Activated naive CD4-positive, alpha-beta T cell treated with anti-CD3 and anti-CD28 coated beads, Interleukin-2, amount 50 U/mL, for 24 hours (primary cell): ENCODE measurements around the gene DMRTC2.

Experiments used
- H3K27ac Mint-ChIP-seq: one replicate; pipeline ENCODE4 v1.8.0; 2021; ENCODE audit warnings: mild to moderate bottlenecking, mixed read lengths
- H3K27me3 Mint-ChIP-seq: one replicate; pipeline ENCODE4 v1.8.0; 2021; ENCODE audit warnings: mixed read lengths
- H3K36me3 Mint-ChIP-seq: one replicate; pipeline ENCODE4 v1.8.0; 2021; ENCODE audit warnings: mixed read lengths
- H3K4me1 Mint-ChIP-seq: one replicate; pipeline ENCODE4 v1.8.0; 2021; ENCODE audit warnings: mixed read lengths
- H3K4me3 Mint-ChIP-seq: one replicate; pipeline ENCODE4 v1.8.0; 2021; ENCODE audit warnings: mild to moderate bottlenecking, mixed read lengths
- H3K9me3 Mint-ChIP-seq: one replicate; pipeline ENCODE4 v1.8.0; 2021; ENCODE audit warnings: mixed read lengths

Gene DMRTC2

GRCh38 chr19:41845001-41845050 is at the start of gene DMRTC2:
Gene DMRTC2, plus strand, starts transcription at chr19:41845042. Its CDS starts 2,387 bp downstream, at chr19:41847429.
- no peak within 1 kb of the TSS for H3K4me3 Mint-ChIP-seq
- H3K36me3 Mint-ChIP-seq: no peaks in the 10 kb centered on the region
- no peaks in the 10 kb centered on the region for H3K4me1 Mint-ChIP-seq
- H3K27ac Mint-ChIP-seq: no peak within 1 kb of the TSS
- H3K27me3 Mint-ChIP-seq: no peaks in the 10 kb centered on the region
- no peaks in the 10 kb centered on the region for H3K9me3 Mint-ChIP-seq

GRCh38 chr19:41796362-41796761 is 48.5 kb upstream of the DMRTC2 start, which contains the start of gene CEACAM3:
Gene CEACAM3, plus strand, starts transcription at chr19:41796587. Its CDS starts 91 bp downstream, at chr19:41796678.
- H3K27me3 Mint-ChIP-seq: peaks cover 19% of the 10 kb centered on the region
- no peak within 1 kb of the TSS for H3K4me3 Mint-ChIP-seq
- H3K27ac Mint-ChIP-seq: no peak within 1 kb of the TSS
- peaks cover 9% of the 10 kb centered on the region for H3K4me1 Mint-ChIP-seq
- H3K9me3 Mint-ChIP-seq: no peaks in the 10 kb centered on the region
- H3K36me3 Mint-ChIP-seq: no peaks in the 10 kb centered on the region

- Mint-ChIP-seq H3K27ac (no peak overlapping the region), H3K4me3 (no peak overlapping the region), H3K36me3 (no peaks in the 10 kb centered on the region), H3K27me3 (peaks cover 19% of the 10 kb centered on the region), H3K4me1 (peaks cover 9% of the 10 kb centered on the region), H3K9me3 (no peaks in the 10 kb centered on the region)
Observed at GRCh38 chr19:41796901-41797300, 47.9 kb upstream of the DMRTC2 start.

GRCh38 chr19:41799444-41800000 is 45.3 kb upstream of the DMRTC2 start:
- Mint-ChIP-seq H3K27ac (no peak overlapping the region), H3K4me1 (peaks cover 7% of the 10 kb centered on the region), H3K4me3 (no peak overlapping the region), H3K9me3 (no peaks in the 10 kb centered on the region), H3K27me3 (peaks cover 4% of the 10 kb centered on the region), H3K36me3 (no peaks in the 10 kb centered on the region)

- Mint-ChIP-seq H3K4me1 (peaks cover 3% of the 10 kb centered on the region), H3K9me3 (no peaks in the 10 kb centered on the region), H3K4me3 (no peak overlapping the region), H3K27ac (peak overlapping the region; percentile 43), H3K27me3 (no peaks in the 10 kb centered on the region), H3K36me3 (no peaks in the 10 kb centered on the region)
Observed at GRCh38 chr19:41801031-41801430, 43.8 kb upstream of the DMRTC2 start.

- Mint-ChIP-seq H3K27ac (no peak overlapping the region), H3K4me1 (peaks cover 3% of the 10 kb centered on the region), H3K27me3 (no peaks in the 10 kb centered on the region), H3K4me3 (no peak overlapping the region), H3K9me3 (no peaks in the 10 kb centered on the region), H3K36me3 (no peaks in the 10 kb centered on the region)
Observed at GRCh38 chr19:41801792-41802211, 43.0 kb upstream of the DMRTC2 start.

GRCh38 chr19:41802770-41803169 is 42.1 kb upstream of the DMRTC2 start:
- H3K4me1 Mint-ChIP-seq: peaks cover 3% of the 10 kb centered on the region
- H3K4me3 Mint-ChIP-seq: no peak overlapping the region
- no peaks in the 10 kb centered on the region for H3K9me3 Mint-ChIP-seq
- no peak overlapping the region for H3K27ac Mint-ChIP-seq
- no peaks in the 10 kb centered on the region for H3K27me3 Mint-ChIP-seq
- no peaks in the 10 kb centered on the region for H3K36me3 Mint-ChIP-seq

- H3K9me3 Mint-ChIP-seq: no peaks in the 10 kb centered on the region
- no peak overlapping the region for H3K4me3 Mint-ChIP-seq
- H3K27me3 Mint-ChIP-seq: no peaks in the 10 kb centered on the region
- H3K4me1 Mint-ChIP-seq: peaks cover 3% of the 10 kb centered on the region
- no peak overlapping the region for H3K27ac Mint-ChIP-seq
- no peaks in the 10 kb centered on the region for H3K36me3 Mint-ChIP-seq
Observed at GRCh38 chr19:41804336-41804735, 40.5 kb upstream of the DMRTC2 start.

- H3K4me3 Mint-ChIP-seq: no peak overlapping the region
- H3K9me3 Mint-ChIP-seq: no peaks in the 10 kb centered on the region
- peaks cover 6% of the 10 kb centered on the region for H3K27me3 Mint-ChIP-seq
- peaks cover 3% of the 10 kb centered on the region for H3K4me1 Mint-ChIP-seq
- no peaks in the 10 kb centered on the region for H3K36me3 Mint-ChIP-seq
- H3K27ac Mint-ChIP-seq: no peak overlapping the region
Observed at GRCh38 chr19:41807176-41807575, 37.7 kb upstream of the DMRTC2 start.

- Mint-ChIP-seq H3K36me3 (no peaks in the 10 kb centered on the region), H3K27me3 (peaks cover 6% of the 10 kb centered on the region), H3K27ac (peak overlapping the region; percentile 46), H3K9me3 (no peaks in the 10 kb centered on the region), H3K4me3 (no peak overlapping the region), H3K4me1 (no peaks in the 10 kb centered on the region)
Observed at GRCh38 chr19:41808663-41809566, 35.9 kb upstream of the DMRTC2 start.

GRCh38 chr19:41810301-41810700 is 34.5 kb upstream of the DMRTC2 start:
- H3K9me3 Mint-ChIP-seq: no peaks in the 10 kb centered on the region
- H3K27ac Mint-ChIP-seq: no peak overlapping the region
- peaks cover 8% of the 10 kb centered on the region for H3K4me1 Mint-ChIP-seq
- H3K36me3 Mint-ChIP-seq: no peaks in the 10 kb centered on the region
- peaks cover 6% of the 10 kb centered on the region for H3K27me3 Mint-ChIP-seq
- no peak overlapping the region for H3K4me3 Mint-ChIP-seq

GRCh38 chr19:41811036-41811435 is 33.8 kb upstream of the DMRTC2 start:
- peaks cover 10% of the 10 kb centered on the region for H3K4me1 Mint-ChIP-seq
- no peaks in the 10 kb centered on the region for H3K9me3 Mint-ChIP-seq
- H3K4me3 Mint-ChIP-seq: no peak overlapping the region
- peaks cover 6% of the 10 kb centered on the region for H3K27me3 Mint-ChIP-seq
- no peaks in the 10 kb centered on the region for H3K36me3 Mint-ChIP-seq
- H3K27ac Mint-ChIP-seq: no peak overlapping the region

- Mint-ChIP-seq H3K27ac (no peak overlapping the region), H3K36me3 (no peaks in the 10 kb centered on the region), H3K27me3 (peaks cover 6% of the 10 kb centered on the region), H3K9me3 (no peaks in the 10 kb centered on the region), H3K4me3 (no peak overlapping the region), H3K4me1 (peaks cover 10% of the 10 kb centered on the region)
Observed at GRCh38 chr19:41811981-41812380, 32.9 kb upstream of the DMRTC2 start.

- Mint-ChIP-seq H3K4me3 (no peak overlapping the region), H3K4me1 (peaks cover 10% of the 10 kb centered on the region), H3K27me3 (peaks cover 6% of the 10 kb centered on the region), H3K9me3 (no peaks in the 10 kb centered on the region), H3K36me3 (no peaks in the 10 kb centered on the region), H3K27ac (no peak overlapping the region)
Observed at GRCh38 chr19:41813911-41814310, 30.9 kb upstream of the DMRTC2 start.

- Mint-ChIP-seq H3K27me3 (no peaks in the 10 kb centered on the region), H3K9me3 (no peaks in the 10 kb centered on the region), H3K4me3 (no peak overlapping the region), H3K36me3 (no peaks in the 10 kb centered on the region), H3K4me1 (peaks cover 10% of the 10 kb centered on the region), H3K27ac (no peak overlapping the region)
Observed at GRCh38 chr19:41815301-41815700, 29.5 kb upstream of the DMRTC2 start.

GRCh38 chr19:41816761-41817160 is 28.1 kb upstream of the DMRTC2 start:
- Mint-ChIP-seq H3K36me3 (no peaks in the 10 kb centered on the region), H3K27me3 (peaks cover 4% of the 10 kb centered on the region), H3K4me3 (no peak overlapping the region), H3K4me1 (peaks cover 10% of the 10 kb centered on the region), H3K27ac (no peak overlapping the region), H3K9me3 (no peaks in the 10 kb centered on the region)
